Stimulated activated CD4-positive, alpha-beta T cell treated with anti-CD3 and anti-CD28 coated beads, Interleukin-4, amount 100 ng/mL, for 24 hours (primary cell): ENCODE data around the gene CABP7.

Experiments
- DNase-seq: peaks from one replicate; pipeline ENCODE4 v3.0.0-alpha.2; 2020

The CABP7 gene

DNA sequence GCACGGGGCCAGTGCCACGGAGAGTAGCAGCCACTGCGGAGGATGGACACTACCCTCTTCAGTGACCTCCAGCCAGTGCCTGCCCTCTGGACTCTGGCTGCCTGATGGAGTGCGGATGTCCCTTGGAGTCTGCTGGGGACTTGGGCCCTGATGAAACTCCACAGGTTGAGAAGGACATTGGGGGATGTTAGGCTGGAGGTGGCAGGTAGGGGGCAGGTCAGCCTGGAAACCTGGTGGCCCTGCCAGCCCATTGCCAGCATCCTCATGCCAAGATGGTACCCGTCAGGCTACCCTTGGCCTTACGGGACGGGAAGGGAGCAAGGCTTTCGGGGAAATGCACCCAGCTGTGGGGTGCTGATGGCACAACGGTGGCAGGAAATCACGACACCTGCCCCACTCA is 4.0 kb downstream of the CABP7 start:
- DNase-seq, result no peak

GRCh38 chr22:29724843-29725242 is 5.0 kb downstream of the CABP7 start:
- DNase-seq, result no peak

GRCh38 chr22:29726106-29726505 is 6.3 kb downstream of the CABP7 start:
- DNase-seq, result no peak

GRCh38 chr22:29726512-29727130 is 6.8 kb downstream of the CABP7 start:
- DNase-seq, result no peak

GRCh38 chr22:29727131-29727523 is 7.3 kb downstream of the CABP7 start:
- no peak for DNase-seq

- DNase-seq, result no peak
Measured at GRCh38 chr22:29729161-29729560, 9.4 kb downstream of the CABP7 start.

DNA sequence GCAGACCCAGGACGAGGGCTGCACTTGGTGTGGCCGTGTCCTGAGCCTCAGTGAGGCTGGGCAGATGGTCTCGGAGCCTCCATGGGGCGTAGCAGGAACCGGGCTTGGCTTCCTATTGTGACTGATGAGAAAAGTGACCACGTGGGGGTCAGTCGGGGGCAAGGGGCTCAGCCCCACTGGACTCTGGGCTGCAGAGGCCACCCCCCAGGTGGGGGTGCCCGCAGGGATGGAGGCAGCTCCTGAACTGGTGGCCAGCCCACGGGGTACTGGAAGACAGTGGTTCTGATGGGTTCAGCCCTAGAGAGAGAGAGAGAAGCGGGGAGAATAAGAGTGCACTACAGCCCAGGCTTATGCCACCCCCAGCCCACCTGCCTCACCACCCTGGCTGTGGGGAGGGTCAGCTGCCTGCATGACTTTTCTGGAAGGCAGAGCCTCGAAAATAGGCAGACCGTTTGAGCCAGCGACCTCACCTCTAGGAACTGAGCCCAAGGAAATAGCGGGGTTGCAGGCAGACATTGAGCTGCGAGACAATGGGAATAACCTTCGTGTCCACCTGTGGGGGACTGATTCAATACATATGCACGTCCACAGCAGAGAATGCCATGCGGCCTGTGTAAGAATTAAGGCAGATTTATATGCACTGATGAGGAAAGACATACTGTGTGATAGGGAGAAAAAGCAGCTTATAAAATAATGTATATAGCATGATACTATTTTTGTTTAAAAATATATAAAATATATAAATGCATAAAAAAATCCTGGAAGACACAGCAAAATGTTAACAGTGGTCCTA is 11.5 kb downstream of the CABP7 start:
- no peak for DNase-seq

DNA sequence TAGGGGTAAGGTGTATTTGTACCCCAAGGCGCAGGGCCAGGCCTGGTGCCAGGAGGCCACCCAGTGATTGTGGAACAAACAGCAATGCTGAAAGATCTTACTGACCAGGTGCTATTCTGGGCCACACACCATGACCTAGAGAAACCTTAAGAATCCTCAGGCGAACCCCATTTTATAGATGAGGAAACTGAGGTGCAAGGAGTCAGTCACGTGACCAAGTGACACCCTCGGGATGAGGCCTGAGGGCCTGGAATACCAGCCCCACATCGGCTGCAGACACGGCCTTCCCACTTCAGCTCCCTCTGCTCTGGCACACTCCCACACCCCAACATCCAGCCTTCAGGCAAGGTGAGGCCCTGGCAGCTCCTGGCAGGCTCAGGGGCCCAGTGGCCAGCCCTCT is 13.1 kb downstream of the CABP7 start:
- no peak for DNase-seq

DNA sequence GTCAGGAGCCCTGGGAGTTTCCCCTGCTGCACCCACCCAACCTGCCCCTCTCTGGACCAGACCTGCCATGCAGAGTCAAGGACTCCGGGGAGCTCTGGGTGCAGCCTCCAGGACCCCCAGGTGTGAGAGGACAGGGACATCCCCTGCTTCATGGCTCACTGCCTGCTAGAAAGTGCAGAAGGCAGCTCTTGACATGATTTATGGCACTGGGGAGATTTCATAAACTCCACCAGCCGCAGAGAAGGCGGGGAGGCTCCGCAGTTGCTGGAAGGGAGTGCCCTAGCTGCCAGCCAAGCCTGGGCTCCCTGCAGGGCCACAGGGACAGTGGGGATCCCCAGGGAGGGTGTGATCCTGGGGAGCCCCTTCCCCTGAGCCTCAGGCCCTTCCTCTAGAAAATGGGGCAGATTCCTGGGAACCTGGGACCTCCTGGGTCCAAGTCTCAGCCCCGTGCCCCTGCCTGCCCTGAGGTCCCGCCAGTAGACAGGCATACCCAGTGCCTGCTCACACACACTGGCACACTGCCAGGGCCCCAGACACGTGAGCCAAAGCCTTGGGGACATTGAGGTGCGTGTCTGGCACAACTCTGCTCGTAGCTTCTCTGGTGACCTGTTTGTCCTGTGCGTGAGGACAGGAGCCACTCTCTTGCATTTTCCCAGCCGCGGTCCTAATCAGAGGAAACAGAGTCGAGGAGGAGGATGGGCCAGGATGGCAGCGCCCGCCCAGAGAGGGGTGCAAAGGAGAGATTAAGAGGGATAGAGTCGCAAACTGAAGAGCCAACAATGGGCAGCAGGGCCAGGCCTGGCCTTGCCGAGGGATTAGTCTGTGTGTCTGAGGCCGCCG is 13.8 kb downstream of the CABP7 start:
- no peak for DNase-seq

- no peak for DNase-seq
Measured at GRCh38 chr22:29734406-29734805, 14.6 kb downstream of the CABP7 start.

DNA sequence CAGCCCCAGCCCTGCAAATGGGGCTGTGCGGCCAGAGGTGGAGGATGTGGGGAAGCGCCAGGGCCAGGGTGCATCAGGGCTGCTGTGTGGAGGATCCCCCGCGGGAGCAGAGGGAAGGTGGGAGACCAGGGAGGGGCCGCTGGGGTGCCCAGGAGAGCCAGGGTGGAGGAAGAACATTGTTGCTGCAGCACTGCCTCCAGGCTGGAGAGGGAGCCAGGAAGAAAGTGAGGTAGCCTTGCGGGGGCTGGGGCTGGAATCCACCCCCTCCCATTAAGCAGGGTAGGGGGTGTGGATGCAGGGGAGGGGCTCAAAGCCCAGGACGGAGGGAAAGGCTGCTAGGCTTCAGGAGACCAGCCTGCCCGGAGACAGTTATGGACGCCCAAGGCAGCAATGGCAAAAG is 15.0 kb downstream of the CABP7 start:
- no peak for DNase-seq

DNA sequence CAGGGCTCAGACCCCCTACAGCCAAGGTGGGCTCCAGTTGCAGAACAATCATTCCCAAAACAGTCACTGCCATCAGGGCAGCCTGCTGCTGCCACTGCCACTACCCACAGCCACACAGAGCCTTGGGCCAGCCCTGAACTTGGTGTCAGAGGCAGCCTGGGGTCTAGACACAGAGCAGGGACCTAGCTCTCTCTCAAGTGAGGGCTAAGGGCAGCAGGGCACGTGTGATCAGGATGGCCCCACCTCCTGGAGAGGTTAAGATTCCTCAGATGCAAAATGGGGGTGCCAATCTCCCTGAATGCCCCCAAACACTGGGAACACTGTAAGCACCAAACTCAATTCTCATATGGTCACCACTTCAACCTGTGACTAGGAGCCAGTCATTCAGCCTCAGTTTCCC is 15.6 kb downstream of the CABP7 start:
- DNase-seq, result no peak

DNA sequence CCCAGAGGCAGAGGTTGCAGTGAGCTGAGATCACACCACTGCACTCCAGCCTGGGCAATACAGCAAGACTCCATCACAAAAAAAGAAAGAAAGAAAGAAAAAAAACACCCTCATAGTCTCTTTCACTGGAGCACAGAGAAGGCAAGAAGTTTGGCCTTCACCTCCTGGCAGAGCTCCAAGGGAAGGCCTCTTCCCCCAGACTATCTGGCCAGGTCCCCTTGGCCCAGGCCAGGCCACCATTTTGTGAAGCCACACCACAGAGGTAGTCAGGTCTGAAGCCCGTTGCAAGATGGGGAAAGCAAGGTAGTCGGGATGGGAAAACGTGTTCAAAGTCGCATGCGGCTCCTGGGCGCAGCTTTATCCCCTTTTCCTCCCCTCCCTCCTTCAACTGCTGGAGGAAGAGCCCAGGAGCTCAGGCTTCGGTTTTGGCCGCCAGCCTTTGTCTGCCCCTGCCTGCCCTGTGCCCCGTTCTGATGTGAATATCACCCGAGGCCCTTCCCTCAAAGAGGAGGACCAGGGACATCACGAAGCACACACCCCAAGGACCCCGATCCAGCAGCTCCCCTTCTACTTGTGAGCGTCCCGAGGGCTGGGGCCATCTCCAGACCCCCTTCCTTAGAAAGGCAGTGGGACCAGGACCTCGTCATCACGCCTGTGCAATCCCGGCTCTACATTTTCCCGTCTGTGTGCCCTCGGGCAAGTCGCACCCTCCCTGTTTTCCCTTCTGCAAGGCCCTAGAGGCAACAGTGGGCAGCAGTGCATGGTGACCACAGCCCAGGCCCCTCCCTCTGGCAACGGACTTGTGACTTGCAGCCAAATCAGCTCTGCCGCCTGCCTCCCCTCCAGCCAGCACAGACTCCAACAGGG is 17.7 kb downstream of the CABP7 start:
- DNase-seq, result no peak

DNA sequence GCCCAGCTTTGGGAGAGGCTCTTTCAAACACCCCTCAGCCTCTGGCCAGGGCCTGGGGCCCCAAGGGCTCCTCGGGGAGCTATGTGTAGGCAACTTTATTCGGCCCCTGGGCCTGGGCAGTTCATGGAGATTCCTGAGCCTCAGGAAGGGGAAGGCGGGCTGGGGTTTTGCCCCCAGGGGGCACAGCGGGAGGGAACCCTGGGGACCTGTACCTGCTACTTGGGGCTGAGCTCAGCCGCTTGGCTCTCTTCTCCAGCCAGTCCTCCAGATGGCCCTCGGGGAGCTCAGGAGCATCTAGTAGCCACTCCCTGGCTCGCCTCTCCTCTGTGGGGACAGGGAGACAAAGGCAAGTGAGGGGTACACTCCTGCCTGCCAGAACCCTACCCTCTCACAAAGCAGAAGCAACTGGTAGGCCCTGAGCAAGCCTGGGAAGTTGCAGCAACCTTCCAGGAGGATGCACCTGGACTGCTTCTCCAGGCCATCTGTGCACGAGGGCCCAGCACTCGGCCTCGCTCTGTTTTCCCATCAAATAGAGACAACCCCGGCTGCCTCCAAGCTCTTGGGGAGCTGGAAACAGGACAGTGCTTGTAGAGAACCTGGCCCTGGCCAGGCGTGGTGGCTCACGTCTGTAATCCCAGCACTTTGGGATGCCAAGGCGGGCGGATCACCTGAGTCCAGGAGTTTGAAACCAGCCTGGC is 18.5 kb downstream of the CABP7 start:
- DNase-seq, result no peak

DNA sequence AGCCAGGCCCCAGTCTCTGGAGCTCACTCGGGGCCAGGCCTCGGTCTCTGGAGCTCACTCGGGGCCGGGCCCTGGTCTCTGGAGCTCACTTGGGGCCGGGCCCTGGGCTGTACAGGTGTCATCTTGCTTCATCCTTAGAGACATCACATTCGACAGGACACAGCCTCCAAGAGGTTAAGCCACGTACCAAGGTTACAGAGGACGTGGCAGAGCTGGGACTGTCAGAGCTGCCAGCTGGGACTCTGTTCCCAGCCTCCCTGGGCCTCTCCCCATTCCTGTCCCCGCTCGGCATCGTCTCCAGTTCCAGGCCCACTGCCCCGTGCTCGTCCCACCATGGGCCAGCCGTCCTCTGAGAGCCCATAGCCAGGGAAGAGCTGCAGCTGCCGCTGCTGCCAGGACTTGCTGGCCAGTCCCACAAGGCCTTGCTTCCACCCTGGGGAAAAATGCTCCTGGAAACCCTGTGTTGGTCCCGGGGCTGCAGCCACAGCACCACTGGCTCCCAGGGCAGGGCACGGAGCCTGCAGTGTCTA is 19.6 kb downstream of the CABP7 start:
- DNase-seq, result no peak

- no peak for DNase-seq
Measured at GRCh38 chr22:29740216-29740615, 20.4 kb downstream of the CABP7 start.

GRCh38 chr22:29741926-29742325 is 22.1 kb downstream of the CABP7 start:
- no peak for DNase-seq

DNA sequence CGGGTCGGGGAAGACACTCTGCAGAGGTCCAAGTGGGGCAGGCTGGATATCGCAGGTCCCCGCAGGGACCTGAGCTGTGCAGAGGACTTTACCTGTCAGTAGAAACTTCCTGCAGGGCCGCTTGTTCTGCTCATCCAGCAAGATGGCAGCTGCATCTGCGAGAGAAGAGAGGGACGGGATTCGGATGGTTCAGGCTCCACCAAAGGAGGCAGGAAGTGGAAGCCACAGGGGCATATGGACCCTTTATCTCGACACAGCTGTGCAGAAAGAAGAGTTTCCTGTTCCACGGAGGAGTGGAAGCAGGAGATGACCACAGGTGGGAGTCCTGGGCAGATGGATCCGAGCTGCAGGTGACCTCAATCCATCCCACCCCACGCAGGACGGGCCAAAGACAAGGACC is 22.5 kb downstream of the CABP7 start:
- DNase-seq, result no peak

GRCh38 chr22:29744902-29745301 is 25.1 kb downstream of the CABP7 start:
- DNase-seq, result no peak

DNA sequence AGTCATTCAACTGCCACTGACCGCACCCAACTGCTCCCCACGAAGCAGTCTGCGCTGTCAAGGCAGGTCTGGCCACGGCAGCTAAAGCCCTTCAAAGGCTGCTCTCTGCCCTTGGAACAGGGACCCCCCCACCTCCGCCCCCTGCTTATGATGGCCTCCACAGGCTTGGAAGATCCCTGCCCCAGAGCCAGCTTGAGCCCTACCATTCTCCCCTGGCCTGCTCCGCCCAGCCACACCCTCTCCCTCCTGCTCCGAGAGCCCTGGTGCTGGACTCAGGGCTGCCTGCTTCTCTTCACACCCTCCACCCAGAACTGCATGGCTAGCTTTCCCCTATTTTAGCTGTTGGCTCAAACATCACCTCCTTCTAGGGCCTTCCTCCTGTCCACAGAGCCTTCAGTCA is 28.0 kb downstream of the CABP7 start:
- DNase-seq, result no peak

DNA sequence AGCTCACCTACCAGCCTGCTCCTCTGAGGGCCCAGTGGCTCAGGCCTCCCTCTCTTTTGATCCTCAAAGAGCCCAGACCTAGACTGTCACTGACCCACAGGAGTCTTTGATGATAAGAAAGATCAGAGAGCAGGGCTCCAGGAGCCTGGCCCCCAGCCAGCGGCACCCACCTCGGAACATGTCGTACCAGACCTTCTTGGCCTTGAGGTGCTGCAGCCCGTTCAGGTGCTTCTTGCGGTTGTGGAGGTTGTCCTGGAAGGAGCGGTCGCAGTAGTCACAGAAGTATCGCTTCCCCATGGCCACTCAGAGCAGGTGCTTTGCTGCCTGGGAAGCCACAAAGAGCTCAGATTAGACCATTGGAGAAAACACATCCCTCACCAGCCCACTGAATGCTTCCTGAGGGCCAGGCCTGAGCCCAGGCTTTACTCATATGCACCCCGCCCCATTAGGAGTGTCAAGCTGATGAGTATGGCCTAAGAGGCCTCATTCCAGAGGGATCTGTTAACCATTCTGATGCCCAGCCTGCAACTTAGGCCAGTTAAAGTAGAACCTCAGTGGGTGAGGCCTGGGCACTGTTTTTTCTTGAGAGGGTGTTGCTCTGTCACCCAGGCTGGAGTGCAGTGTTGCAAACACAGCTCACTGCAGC is 28.6 kb downstream of the CABP7 start:
- no peak for DNase-seq
